ENCODE measurements around the gene PPTC7.
"Not testable (repeated sequence)": the region's sequence is repeated elsewhere in the genome, so short reads cannot be mapped to it uniquely, and the experiment has no call there.

PPTC7 gene

GRCh38 chr12:110531741-110532333 is 51.3 kb downstream of the PPTC7 start:
- peak; percentile 65 for DNase-seq

DNA sequence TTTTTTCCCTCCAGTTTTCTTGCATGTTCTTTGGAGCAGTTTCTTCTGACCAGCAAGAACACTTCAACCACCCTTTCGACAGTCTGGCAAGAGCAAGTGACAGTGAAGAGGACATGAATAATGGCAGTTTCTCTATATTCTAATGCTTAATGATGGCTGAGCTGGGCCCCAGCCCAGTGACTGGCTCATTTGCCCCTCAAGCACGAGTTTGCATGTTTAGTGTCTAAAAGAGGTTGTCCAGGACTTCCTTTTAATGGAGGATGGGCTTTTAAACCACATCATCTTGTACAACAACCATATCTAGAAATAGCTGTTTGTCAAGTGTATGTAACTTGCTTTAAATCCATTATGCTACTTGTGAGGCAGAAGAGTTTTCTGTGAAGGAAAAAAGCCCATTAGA is 52.6 kb downstream of the PPTC7 start:
- no peak for DNase-seq

GRCh38 chr12:110528277-110528839 is 54.8 kb downstream of the PPTC7 start:
- no peak for DNase-seq

DNA sequence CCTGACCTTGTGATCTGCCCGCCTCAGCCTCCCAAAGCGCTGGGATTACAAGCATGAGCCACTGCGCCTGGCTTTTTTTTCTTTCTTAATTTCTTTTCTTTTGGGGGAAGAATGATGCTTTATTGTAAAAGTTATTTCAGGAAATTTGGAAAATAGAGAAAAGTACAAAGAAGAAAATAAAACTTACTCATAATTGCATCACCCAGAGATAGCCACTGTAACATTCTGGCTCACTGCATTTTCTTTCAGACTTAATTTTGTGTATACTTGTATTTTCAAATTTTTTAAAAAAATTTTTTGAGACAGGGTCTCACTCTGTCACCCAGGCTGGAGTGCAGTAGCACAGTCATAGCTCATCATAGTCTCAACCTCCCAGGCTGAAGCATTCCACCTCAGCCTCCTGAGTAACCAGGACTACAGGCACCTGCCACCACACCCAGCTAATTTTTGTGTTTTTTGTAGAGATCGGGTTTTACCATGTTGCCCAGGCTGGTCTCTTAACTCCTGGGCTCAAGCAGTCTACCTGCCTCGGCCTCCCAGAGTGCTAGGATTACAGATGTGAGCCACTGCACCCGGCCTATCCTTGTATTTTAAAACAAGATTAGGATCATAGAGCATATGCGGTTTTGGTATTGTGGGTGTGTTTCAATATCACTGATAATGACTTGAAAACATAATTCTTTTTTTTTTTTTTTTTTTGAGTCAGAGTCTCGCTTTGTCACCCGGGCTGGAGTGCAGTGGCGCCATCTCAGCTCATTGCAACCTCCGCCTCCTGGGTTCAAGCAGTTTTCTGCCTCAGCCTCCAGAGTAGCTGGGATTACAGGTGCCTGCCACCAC is 62.0 kb downstream of the PPTC7 start:
- DNase-seq, result not testable (repeated sequence)

GRCh38 chr12:110518014-110518413 is 65.1 kb downstream of the PPTC7 start:
- not testable (repeated sequence) for DNase-seq

DNA sequence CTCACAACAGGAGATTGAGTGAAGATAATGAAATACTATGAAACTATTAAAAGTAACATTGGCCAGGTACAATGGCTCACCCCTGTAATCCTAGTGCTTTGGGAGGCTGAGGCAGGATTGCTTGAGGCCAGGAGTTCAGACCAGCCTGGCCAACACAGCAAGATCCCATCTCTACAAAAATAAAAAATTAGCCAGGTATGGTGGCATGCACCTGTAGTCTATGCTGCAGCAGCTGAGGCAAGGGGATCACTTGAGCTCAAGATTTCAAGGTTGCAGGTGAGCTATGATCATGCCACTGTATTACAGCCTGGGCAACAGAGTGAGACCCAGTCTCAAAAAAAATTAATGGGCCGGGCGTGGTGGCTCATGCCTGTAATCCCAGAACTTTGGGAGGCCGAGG is 66.1 kb downstream of the PPTC7 start:
- no peak for DNase-seq

DNA sequence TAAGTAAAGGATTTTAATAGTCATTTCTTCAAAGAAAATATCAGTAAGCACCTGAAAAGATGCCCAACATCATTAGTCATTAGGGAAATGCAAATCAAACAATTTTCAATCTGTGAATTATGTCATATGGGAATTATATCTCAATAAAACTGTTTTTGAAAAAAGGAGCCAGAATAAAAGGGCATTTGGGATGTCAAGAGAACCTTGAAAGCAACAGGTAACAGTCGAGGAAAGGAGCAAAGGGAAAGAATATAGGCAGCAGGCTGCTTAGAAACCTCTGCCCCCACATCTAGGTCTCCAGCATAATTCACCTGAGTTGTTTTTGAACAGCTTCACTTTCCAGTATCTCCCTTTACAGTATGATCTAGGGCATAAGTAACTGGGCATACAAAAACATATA is 68.8 kb downstream of the PPTC7 start:
- no peak for DNase-seq

DNA sequence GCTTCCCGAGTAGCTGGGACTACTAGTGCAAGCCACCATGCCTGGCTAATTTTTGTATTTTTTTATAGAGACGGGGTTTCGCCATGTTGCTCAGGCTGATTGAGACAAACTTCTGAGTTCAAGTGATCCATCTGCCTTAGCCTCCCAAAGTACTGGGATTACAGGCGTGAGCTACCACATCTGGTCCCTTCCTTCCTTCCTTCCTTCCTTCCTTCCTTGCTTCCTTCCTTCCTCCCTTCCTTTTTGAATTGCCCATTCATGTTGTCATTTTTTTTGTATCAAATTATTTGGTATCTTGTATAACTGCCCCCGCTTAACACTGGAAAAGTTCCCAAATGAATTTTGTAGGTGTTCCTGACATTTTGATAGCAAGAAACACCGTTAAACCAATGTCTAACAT is 69.3 kb downstream of the PPTC7 start:
- DNase-seq, result no peak

GRCh38 chr12:110508071-110508586 is 75.0 kb downstream of the PPTC7 start:
- no peak for DNase-seq

DNA sequence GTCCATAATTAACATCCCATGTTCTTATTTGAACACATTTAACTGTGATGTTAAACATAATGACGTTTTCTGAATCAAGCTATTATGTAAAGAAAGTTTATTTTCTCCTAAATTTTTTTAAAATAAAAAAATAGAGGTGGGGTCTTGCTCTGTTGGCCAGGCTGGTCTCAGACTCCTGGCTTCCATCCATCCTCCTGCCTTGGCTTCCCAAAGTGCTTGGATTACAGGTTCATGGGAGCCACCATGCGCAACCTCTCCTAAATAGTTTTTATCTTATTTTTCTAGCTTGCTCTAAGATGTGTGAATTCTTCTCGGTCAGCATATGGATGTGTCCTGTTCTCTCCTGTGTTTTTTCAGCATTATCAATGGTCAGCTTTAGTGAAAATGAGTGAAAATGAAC is 77.8 kb downstream of the PPTC7 start:
- DNase-seq, result no peak

- no peak for DNase-seq
Measured at GRCh38 chr12:110503432-110503831, 79.7 kb downstream of the PPTC7 start.

GRCh38 chr12:110501752-110502738 is 81.1 kb downstream of the PPTC7 start, which contains the start of the genes RAD9B and VPS29:
TSS of gene RAD9B (plus strand) at chr12:110502331. CDS start at chr12:110502338, 7 bp downstream.
TSS of gene VPS29 (minus strand) at chr12:110502111. CDS start at chr12:110502051, 60 bp downstream.
- DNase-seq, result peak; percentile 99

GRCh38 chr12:110501399-110501751 is 81.7 kb downstream of the PPTC7 start:
- DNase-seq, result peak; percentile 41

DNA sequence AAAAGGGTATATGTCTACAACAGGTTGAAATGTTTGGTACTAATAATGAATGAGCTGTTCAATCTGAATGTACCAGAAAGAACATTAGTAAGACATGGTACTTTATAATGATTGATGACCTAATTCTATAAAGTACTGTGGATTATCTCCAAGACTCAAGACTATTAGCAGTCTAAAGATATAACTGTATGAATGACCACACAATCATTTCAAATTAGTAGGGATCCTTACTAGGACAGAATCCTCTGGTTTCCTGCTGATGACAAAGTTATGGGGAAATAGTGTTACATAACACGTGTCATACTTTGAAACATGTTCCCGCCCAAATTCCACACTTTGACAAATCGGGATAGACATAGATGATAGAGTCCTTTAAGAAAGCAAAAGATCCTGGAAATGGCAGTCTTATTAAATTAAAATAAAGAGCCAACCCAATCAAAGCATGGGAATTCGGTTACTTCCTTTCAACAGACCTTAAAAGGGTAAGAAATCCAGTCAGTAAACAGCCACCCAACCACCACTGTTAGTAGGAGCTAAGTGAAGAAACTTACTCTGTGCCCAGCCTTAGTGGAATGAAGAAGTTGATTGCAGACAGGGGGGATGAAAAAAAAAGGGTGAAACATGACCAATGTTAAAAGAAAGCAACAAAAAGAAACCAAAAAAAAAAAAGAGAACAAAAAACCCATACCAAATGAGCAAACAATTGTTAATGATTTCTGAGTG is 84.0 kb downstream of the PPTC7 start:
- peak; percentile 55 for DNase-seq
